Right lobe of liver (tissue), 4 donors: Measurements from ENCODE around the gene FAM50A.

Experiments used
- POLR2A ChIP-seq: fragments of 450-650 bp; IDR thresholded peaks from one replicate; pipeline ENCODE4 v1.6.1; 2017; ENCODE audit warnings: antibody characterized with exemption, mild to moderate bottlenecking
- TF ChIP-seq, protein P1 (sequence below), 4 donors: fragments of 200-600 bp in 3 of 4; fragments of 450-650 bp in 1 of 4; IDR thresholded peaks; one replicate each; pipeline versions ENCODE4 v1.5.1 to v1.8.0; 2016 to 2022; ENCODE audit warnings: antibody characterized with exemption in 4 of 4, mild to moderate bottlenecking in 2 of 4
- donor health status: DM: no; HTN: no; CAD: no.
- donor health status: DM: no; HTN: no; CAD: no.
- donor health status: DM: no; HTN: yes; CAD: no.

DNA sequence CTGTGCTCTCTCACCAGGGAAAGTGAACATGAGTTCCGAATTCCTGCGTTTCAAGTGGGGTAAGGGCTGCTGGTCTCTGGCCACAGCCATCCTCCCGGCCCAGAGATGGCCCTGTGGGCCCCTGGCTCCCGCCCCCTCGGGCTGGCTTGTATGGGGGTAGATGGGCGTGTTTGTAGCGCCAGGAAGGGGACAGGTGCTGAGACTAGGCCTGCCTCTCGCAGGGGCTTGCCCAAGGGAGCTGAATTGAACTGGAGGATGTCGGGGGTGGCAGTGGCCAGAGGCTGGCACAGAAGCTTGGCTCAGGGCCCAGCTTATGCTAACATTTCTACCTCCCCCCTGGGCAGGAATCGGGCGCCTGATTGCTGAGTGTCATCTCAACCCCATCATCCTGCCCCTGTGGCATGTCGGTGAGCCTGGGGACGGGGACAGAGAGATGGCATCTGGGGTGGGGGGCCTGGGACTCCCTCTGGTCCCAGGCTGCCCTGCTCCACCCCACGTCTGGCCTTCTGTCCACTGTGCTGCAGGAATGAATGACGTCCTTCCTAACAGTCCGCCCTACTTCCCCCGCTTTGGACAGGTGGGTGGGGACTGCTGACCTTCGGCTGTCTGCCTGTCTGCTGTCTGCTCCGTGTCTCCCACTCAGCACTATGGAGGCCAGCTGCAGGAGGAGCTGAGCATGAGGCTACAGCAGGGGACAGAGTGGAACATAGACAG, 24.1 kb upstream of the FAM50A start:
- TF ChIP-seq, protein P1, sequence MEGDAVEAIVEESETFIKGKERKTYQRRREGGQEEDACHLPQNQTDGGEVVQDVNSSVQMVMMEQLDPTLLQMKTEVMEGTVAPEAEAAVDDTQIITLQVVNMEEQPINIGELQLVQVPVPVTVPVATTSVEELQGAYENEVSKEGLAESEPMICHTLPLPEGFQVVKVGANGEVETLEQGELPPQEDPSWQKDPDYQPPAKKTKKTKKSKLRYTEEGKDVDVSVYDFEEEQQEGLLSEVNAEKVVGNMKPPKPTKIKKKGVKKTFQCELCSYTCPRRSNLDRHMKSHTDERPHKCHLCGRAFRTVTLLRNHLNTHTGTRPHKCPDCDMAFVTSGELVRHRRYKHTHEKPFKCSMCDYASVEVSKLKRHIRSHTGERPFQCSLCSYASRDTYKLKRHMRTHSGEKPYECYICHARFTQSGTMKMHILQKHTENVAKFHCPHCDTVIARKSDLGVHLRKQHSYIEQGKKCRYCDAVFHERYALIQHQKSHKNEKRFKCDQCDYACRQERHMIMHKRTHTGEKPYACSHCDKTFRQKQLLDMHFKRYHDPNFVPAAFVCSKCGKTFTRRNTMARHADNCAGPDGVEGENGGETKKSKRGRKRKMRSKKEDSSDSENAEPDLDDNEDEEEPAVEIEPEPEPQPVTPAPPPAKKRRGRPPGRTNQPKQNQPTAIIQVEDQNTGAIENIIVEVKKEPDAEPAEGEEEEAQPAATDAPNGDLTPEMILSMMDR (IDR thresholded peaks at IDR 0.05): no peak
- no peak for TF ChIP-seq POLR2A
